Progenitor cell of endocrine pancreas (in vitro differentiated cells): ENCODE results near the gene DNAH5. TPM values are rescaled to one million over a fixed set of nuclear protein-coding genes. Genes with fewer than 3 reads are reported as not detected.

Experiments
- DNase-seq: peaks from one replicate; pipeline ENCODE4 v3.0.0; 2021; ENCODE audit warnings: low spot score; ENCODE audit not compliant: unreplicated experiment
- H3K27ac Mint-ChIP-seq: 2 replicates; pipeline ENCODE4 v1.8.0; 2021; ENCODE audit warnings: mild to moderate bottlenecking, moderate library complexity, mixed read lengths
- H3K27me3 Mint-ChIP-seq: 2 replicates; pipeline ENCODE4 v1.8.0; 2021; ENCODE audit warnings: mixed read lengths
- H3K36me3 Mint-ChIP-seq: 2 replicates; pipeline ENCODE4 v1.8.0; 2022; ENCODE audit warnings: mixed read lengths; ENCODE audit not compliant: insufficient read depth
- H3K4me1 Mint-ChIP-seq: 2 replicates; pipeline ENCODE4 v1.8.0; 2021; ENCODE audit warnings: low read depth, mixed read lengths
- H3K4me3 Mint-ChIP-seq: 2 replicates; pipeline ENCODE4 v1.8.0; 2021; ENCODE audit warnings: low read depth, mild to moderate bottlenecking, moderate library complexity, mixed read lengths
- H3K9me3 Mint-ChIP-seq: 2 replicates; pipeline ENCODE4 v1.8.0; 2021; ENCODE audit warnings: low read depth, mixed read lengths
- total RNA-seq: library from RNA; stranded (reverse); gene quantifications from 2 replicates; pipeline ENCODE4 v1.2.1, GENCODE V29; 2021
- TF ChIP-seq, protein P1 (sequence below): fragments of 200-600 bp; sonication (generic); IDR thresholded peaks from one replicate; pipeline ENCODE4 v1.5.0; 2021; ENCODE audit warnings: antibody characterized with exemption, mild to moderate bottlenecking; ENCODE audit not compliant: unreplicated experiment

Gene DNAH5
- total RNA-seq, 1 donor from 2014 or later = 1.4 TPM

DNA sequence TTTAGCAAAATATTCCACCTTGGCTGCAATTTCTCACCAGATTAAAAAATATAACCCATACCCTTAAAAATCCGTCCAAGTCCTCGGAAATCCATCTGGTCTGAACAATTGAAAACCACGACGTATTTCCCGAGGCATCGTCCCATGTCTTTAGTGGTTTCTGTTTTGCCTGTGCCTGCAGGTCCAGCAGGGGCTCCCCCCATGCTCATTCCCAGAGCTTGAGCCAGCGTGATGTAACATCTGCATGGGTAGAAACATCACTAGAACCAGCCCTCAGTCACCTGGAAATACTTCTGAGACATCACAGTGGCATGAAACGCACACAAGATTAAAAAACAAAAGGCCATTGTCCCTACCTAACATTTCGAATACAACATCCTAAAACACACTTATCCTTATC, 114.0 kb downstream of the DNAH5 start:
- no peaks in the 10 kb centered on the region for H3K27me3 Mint-ChIP-seq
- H3K4me3 Mint-ChIP-seq = no peak overlapping the region
- no peak overlapping the region for H3K27ac Mint-ChIP-seq
- H3K36me3 Mint-ChIP-seq = peaks cover 3% of the 10 kb centered on the region
- TF ChIP-seq, protein P1, sequence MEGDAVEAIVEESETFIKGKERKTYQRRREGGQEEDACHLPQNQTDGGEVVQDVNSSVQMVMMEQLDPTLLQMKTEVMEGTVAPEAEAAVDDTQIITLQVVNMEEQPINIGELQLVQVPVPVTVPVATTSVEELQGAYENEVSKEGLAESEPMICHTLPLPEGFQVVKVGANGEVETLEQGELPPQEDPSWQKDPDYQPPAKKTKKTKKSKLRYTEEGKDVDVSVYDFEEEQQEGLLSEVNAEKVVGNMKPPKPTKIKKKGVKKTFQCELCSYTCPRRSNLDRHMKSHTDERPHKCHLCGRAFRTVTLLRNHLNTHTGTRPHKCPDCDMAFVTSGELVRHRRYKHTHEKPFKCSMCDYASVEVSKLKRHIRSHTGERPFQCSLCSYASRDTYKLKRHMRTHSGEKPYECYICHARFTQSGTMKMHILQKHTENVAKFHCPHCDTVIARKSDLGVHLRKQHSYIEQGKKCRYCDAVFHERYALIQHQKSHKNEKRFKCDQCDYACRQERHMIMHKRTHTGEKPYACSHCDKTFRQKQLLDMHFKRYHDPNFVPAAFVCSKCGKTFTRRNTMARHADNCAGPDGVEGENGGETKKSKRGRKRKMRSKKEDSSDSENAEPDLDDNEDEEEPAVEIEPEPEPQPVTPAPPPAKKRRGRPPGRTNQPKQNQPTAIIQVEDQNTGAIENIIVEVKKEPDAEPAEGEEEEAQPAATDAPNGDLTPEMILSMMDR = no peak
- H3K9me3 Mint-ChIP-seq = peaks cover 11% of the 10 kb centered on the region
- no peak for DNase-seq
- peaks cover 13% of the 10 kb centered on the region for H3K4me1 Mint-ChIP-seq

DNA sequence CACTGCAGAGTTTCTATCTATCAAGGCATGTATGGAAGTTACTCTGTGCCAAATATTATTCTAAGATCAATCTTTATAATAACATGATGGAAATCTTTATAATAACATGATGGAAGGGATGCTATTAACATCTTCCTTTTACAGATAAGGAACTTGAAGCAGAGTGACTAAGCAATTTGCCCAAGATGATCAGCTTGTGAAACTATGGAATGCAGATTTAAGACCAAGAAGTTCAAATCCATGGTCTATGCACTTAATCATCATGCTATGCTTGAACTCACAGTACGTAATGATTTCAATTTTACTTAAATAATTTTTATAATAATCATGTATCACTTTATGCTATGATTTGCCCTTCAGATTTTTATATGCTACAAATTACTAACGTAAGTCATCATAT, 123.1 kb downstream of the DNAH5 start:
- no peaks in the 10 kb centered on the region for H3K27me3 Mint-ChIP-seq
- no peak overlapping the region for H3K27ac Mint-ChIP-seq
- no peak overlapping the region for H3K4me3 Mint-ChIP-seq
- no peaks in the 10 kb centered on the region for H3K4me1 Mint-ChIP-seq
- no peak for DNase-seq
- H3K9me3 Mint-ChIP-seq = no peaks in the 10 kb centered on the region
- TF ChIP-seq, protein P1 = no peak
- H3K36me3 Mint-ChIP-seq = no peaks in the 10 kb centered on the region

- H3K9me3 Mint-ChIP-seq = no peaks in the 10 kb centered on the region
- TF ChIP-seq, protein P1 = no peak
- H3K27me3 Mint-ChIP-seq = no peaks in the 10 kb centered on the region
- H3K36me3 Mint-ChIP-seq = no peaks in the 10 kb centered on the region
- no peaks in the 10 kb centered on the region for H3K4me1 Mint-ChIP-seq
- no peak for DNase-seq
- no peak overlapping the region for H3K27ac Mint-ChIP-seq
- no peak overlapping the region for H3K4me3 Mint-ChIP-seq
Observed at GRCh38 chr5:13816126-13816525, 128.4 kb downstream of the DNAH5 start.

GRCh38 chr5:13814301-13814700, 130.2 kb downstream of the DNAH5 start:
- DNase-seq = no peak
- Mint-ChIP-seq H3K4me3 (no peak overlapping the region), H3K36me3 (no peaks in the 10 kb centered on the region), H3K4me1 (no peaks in the 10 kb centered on the region), H3K9me3 (no peaks in the 10 kb centered on the region), H3K27me3 (no peaks in the 10 kb centered on the region), H3K27ac (no peak overlapping the region)
- TF ChIP-seq, protein P1 = no peak

GRCh38 chr5:13809921-13810320, 134.6 kb downstream of the DNAH5 start:
- DNase-seq = no peak

More at GRCh38 chr5:13809921-13810320, 134.6 kb downstream of the DNAH5 start:
- Mint-ChIP-seq H3K27ac (no peak overlapping the region), H3K9me3 (no peaks in the 10 kb centered on the region), H3K4me1 (no peaks in the 10 kb centered on the region), H3K36me3 (no peaks in the 10 kb centered on the region), H3K27me3 (no peaks in the 10 kb centered on the region), H3K4me3 (no peak overlapping the region)
- TF ChIP-seq, protein P1 = no peak
